ENCODE data around the gene MPP2. TPM values are rescaled to one million over a fixed set of nuclear protein-coding genes. Genes with fewer than 3 reads are reported as not detected.

Gene MPP2
- total RNA-seq, 2 experiments from 2014 or later, result 6.0 TPM

DNA sequence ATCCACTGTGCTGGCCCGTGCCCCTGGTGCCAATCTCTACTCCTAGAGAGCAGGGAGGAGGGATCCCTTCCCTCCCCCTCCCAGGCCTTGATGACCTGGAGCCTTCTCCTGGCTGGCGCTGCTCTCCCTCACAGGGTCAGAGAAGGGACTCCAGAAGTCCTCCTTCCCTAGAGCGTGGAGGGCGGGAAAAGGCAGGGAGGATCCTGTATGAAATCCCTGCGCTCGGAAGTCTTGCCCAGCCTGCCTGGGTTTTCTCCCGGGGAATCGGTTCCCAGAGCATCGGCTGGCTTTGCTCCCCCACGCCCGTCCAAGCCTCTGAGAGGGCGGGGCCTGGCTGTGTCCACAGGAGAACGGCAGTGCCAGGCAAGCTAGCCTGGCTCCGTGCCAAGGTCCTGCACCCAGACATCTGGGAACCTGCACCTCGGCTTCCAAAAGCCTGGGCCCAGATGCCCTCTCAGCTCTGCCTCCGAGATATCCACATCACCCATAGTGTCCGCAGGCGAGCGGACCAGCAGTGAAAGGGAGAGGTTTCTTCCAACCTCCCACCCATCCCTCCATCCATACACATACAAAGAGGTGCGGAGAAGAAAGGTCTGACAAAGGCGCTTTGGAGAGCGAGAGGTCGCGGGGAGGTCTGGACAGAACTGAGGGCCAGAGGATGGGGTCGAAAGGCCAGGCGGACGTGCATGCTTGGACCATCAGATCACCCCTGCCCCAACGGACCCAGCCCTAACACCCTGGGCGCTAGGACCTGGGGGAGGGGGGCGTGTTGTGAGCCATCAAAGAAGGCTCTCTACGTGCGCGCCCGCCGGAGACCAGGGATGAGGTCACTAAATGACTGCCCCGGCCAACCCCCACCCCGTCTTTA is 1.1 kb downstream of the MPP2 start:
- TF ChIP-seq CTCF (IDR thresholded peaks at IDR 0.05), result no peak
- POLR2A ChIA-PET, result interaction anchor here (2.0 kb wide), 1 partner anchor 20 kb away, joined by 5 read pairs; no protein-coding TSS in a partner anchor

DNA sequence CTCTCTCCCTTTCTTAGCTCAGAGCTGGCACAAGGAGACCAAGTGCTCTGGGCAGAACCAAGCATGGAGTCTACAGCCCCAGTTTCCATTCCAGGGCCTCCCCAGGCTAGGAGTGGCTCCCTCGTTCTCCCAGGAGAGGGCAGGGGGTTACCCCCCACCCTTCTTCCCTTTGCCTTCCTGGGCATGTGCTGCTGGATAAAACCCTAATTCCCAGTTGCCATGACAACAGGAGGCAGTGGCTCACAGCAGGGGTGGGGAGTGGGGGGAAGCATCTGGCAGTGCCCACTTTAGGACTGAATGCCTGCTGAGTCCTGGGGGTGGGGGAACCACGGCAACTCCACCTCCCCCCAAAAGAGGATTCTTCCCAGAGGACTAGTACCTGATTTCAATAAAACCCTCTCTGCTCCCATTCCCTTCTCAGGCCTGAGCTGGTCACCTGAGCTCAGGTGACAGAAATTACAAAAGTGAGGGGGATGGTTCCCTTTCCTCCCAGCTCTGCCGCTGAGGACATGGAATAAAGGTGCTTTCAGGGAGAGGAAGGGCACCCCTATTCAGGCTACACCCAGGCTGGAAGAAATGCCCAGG is 1.8 kb downstream of the MPP2 start:
- TF ChIP-seq CTCF (IDR thresholded peaks at IDR 0.05), result no peak
- Mint-ChIP-seq H3K9me3 (no peaks in the 10 kb centered on the region), H3K4me3 (no peak overlapping the region), H3K27me3 (peaks cover 11% of the 10 kb centered on the region), H3K27ac (no peak overlapping the region), H3K4me1 (ENCODE audit: low read depth) (peaks cover 21% of the 10 kb centered on the region), H3K36me3 (ENCODE audit: low read depth) (no peaks in the 10 kb centered on the region)
- ChIA-PET POLR2A (no interaction called here), CTCF (interaction anchor here (1.1 to 11.0 kb wide), 2 partner anchors 25 to 27 kb away, joined by 3 to 78 read pairs; no protein-coding TSS in a partner anchor)
- ATAC-seq, result no peak
- no peak for DNase-seq
- intact Hi-C loops (cut with micrococcal nuclease), result no loop called here

More for the DNA sequence above, 1.1 kb downstream of the MPP2 start:
- DNase-seq, result peak; percentile 83
- intact Hi-C loops (cut with micrococcal nuclease), result no loop called here
- H3K27me3 Mint-ChIP-seq, result peaks cover 11% of the 10 kb centered on the region
- peaks cover 13% of the 10 kb centered on the region for H3K4me1 Mint-ChIP-seq (ENCODE audit: low read depth)
- H3K4me3 Mint-ChIP-seq, result peak overlapping the region; percentile 77
- H3K27ac Mint-ChIP-seq, result peak overlapping the region; percentile 67
- ATAC-seq, result peak; percentile 55
- H3K9me3 Mint-ChIP-seq, result no peaks in the 10 kb centered on the region
- no peaks in the 10 kb centered on the region for H3K36me3 Mint-ChIP-seq (ENCODE audit: low read depth)
- CTCF ChIA-PET, result interaction anchor here (0.7 to 4.9 kb wide), 4 partner anchors 26 to 100 kb away, joined by 3 to 44 read pairs (median 4); no protein-coding TSS in a partner anchor

DNA sequence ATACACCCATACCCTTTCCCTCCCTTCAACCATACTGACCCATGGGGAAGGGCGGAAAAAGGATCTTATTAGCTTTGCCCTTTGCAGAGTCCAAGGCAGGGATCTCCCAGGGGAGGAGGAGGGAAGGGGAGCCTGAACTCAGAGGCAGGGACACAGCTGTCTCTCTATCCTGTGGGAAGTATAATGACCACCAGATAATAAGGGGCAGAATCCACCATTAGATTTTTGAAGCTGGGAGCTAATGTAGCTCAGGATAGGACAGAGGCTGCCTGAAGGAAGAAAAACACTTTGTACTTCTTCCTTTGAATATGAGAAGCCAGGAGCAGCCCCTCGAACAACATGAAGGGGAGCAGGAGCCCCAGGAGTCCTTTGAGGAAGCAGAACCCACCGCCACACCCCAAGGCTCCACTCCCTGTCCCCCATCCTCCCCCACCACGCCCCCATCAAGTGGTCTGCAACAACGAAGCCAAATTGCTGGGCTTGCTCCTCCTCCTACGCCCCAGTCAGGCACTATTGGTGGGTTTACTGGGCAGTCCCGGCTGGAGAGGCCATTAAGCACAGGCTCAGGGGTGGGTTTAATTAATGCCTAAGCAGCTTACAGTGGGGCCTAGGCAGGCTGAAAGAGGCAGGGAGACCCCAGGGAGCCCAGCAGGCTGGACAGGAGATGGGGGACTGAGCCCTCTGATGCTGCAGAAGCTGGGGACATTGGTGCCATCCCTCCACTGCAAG is 5.3 kb downstream of the MPP2 start:
- H3K27me3 Mint-ChIP-seq, result peaks cover 11% of the 10 kb centered on the region
- intact Hi-C loops (cut with micrococcal nuclease), result no loop called here
- DNase-seq, result no peak
- no peak overlapping the region for H3K4me3 Mint-ChIP-seq
- ATAC-seq, result no peak
- POLR2A ChIA-PET, result interaction anchor here (0.6 kb wide), 2 partner anchors 73 to 415 kb away, joined by 3 to 5 read pairs; no protein-coding TSS in a partner anchor
- TF ChIP-seq CTCF (IDR thresholded peaks at IDR 0.05), result no peak
- no peak overlapping the region for H3K27ac Mint-ChIP-seq
- CTCF ChIA-PET, result interaction anchor here (1.1 to 11.0 kb wide), 5 partner anchors 12 to 444 kb away, joined by 3 to 78 read pairs (median 3); partner anchors contain the start of gene GRN
- peaks cover 15% of the 10 kb centered on the region for H3K4me1 Mint-ChIP-seq (ENCODE audit: low read depth)
- no peaks in the 10 kb centered on the region for H3K36me3 Mint-ChIP-seq (ENCODE audit: low read depth)
- no peaks in the 10 kb centered on the region for H3K9me3 Mint-ChIP-seq

DNA sequence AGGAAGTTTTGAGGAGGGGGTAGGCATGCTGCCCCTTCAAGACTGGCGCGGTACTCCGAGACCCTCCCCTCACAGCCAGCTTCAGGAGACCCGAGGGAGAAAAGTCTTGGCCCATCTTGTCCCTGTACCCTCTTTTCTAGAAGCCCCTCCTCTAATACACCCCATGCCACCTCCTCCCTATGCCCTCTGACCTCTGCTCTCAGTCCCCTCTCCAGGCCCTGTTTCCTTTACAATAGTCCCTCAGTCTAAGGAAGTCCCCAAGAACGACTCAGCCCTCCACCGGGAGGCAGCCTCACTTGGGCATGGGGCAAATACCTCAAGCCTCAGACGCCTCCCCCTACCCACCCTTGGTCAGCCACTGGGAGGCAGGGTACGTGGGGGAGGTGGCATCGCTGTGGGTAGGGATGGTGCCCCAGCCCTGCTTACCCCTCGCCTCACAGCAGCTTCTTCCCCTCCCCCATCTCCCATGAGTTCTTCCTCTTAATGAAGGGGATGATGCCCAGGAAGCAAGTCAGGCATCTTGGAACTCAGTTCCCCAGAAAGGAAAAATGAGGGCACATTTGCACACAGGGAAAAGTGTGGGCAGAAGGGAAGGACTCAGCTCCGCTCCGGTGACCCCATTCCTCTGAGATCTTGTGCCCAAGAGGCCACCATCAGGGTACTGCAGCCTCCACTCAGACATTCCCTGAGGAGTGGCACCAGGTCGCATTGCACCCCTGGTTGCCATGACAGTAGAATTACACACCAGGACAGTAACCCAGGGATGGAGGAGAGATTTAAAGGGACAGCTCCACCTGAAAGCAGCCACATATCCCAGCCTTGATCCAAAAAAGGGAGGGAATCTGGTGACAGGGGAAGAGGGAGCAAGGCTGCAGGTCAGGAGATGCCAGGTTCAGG is 6.2 kb downstream of the MPP2 start:
- ChIA-PET CTCF (interaction anchor here (0.7 to 11.0 kb wide), 8 partner anchors 8 to 444 kb away, joined by 3 to 78 read pairs (median 4); partner anchors contain the start of genes GRN and MPP2), POLR2A (interaction anchor here (0.6 kb wide), 2 partner anchors 74 to 416 kb away, joined by 3 to 5 read pairs; no protein-coding TSS in a partner anchor)
- intact Hi-C loops (cut with micrococcal nuclease), result no loop called here
- no peak for TF ChIP-seq CTCF (IDR thresholded peaks at IDR 0.05)
- Mint-ChIP-seq H3K4me1 (ENCODE audit: low read depth) (peaks cover 10% of the 10 kb centered on the region), H3K4me3 (peak overlapping the region; percentile 69), H3K36me3 (ENCODE audit: low read depth) (no peaks in the 10 kb centered on the region), H3K27me3 (peaks cover 4% of the 10 kb centered on the region), H3K27ac (no peak overlapping the region), H3K9me3 (no peaks in the 10 kb centered on the region)
- no peak for DNase-seq
- peak; percentile 25 for ATAC-seq
